Pancreas (tissue), 10 donors: ENCODE results near the gene ANKDD1B. TPM values are rescaled to one million over a fixed set of nuclear protein-coding genes. Genes with fewer than 3 reads are reported as not detected.

Experiments
- ATAC-seq, 4 donors: fragments of 200-7000 bp; cut with Tn5 transposase; one replicate each; pipeline versions ENCODE4 v1.8.0 to v1.9.1; 2020; ENCODE audit warnings: mild to moderate bottlenecking in 4 of 4, moderate library complexity in 4 of 4
- DNase-seq, 6 donors: peaks; one replicate each; pipeline ENCODE4 v3.0.0-alpha.2; 2020
- FAIRE-seq: peaks from 2 replicates; lab custom pipeline; 2012; peaks lifted over from hg19 to GRCh38; lab: Jason Lieb, UNC
- H3K27ac ChIP-seq, 4 donors: fragments of 200-600 bp; sonication (generic); 1 replicate in 3 of 4; 2 replicates in 1 of 4; pipeline versions ENCODE4 v1.5.0 to v1.8.0; 2020
- H3K27me3 ChIP-seq, 4 donors: fragments of 200-600 bp; one replicate each; pipeline ENCODE4 v1.8.0; 2021
- H3K36me3 ChIP-seq, 3 donors: fragments of 200-600 bp; sonication (generic) in 1 of 3; one replicate each; pipeline versions ENCODE4 v1.5.0 to v1.8.0; 2020 to 2021
- H3K4me1 ChIP-seq, 3 donors: fragments of 200-600 bp; one replicate each; pipeline ENCODE4 v1.8.0; 2021
- H3K4me3 ChIP-seq, 4 donors: fragments of 200-600 bp; sonication (generic) in 2 of 4; one replicate each; pipeline versions ENCODE4 v1.5.0 to v1.8.0; 2020 to 2021
- H3K9me3 ChIP-seq, 4 donors: fragments of 200-600 bp; one replicate each; pipeline ENCODE4 v1.8.0; 2021
- CTCF ChIP-seq, 4 donors: fragments of 200-600 bp; sonication (generic) in 3 of 4; IDR thresholded peaks; one replicate each; pipeline versions ENCODE4 v1.5.0 to v1.8.0; 2021; ENCODE audit warnings: antibody characterized with exemption in 4 of 4
- WGBS, 2 donors: extraction: QIAGEN DNeasy Blood & Tissue Kit; methylation state at CpG; one replicate each; pipeline ENCODE4 v1.1.7; 2013; 5-methylcytosine and 5-hydroxymethylcytosine counted together
- intact Hi-C, 3 donors: fragments of 100-400 bp; cut with DNase I; formaldehyde crosslinking; loops; one replicate each; pipeline versions ENCODE4 v1.11.1 to v1.14.2; 2022
- polyA plus RNA-seq, 2 donors: library from polyadenylated mRNA; stranded (reverse); fragments of 200-250 nt; gene quantifications; one replicate each; pipeline ENCODE4 v1.2.3, GENCODE V29; 2013
- total RNA-seq, 6 donors: library from RNA; stranded (reverse); fragmentation: NEBNext Ultra II Directional in 4 of 6; extraction: Animal tissue kit (Norgen Biotek cat#: 25700) in 4 of 6; gene quantifications; one replicate each; pipeline versions ENCODE4 v1.2.1 to v1.2.4, GENCODE V29; 2021 to 2023
- donor health status: healthy with polysubstance abuse.
- donor health status: DM: no; HTN: no; CAD: no; lungs with moderate emphysema.
- donor health status: DM: no; HTN: no; CAD: no.
- donor health status: control.
- donor health status: control.
- donor health status: Bipolar disorder and iron deficiency.
- donor health status: DM: yes; HTN: yes; CAD: no.
- donor health status: DM: no; HTN: no; CAD: no.
- donor health status: DM: no; HTN: no; CAD: no.
- donor health status: DM: yes; HTN: yes; CAD: no.

ANKDD1B gene
- total and polyA plus RNA-seq, 8 donors, result 0.38 to 1.3 (median 0.60) TPM

- no peaks in the 10 kb centered on the region for H3K36me3 ChIP-seq
- peaks cover 0 to 9% (median 8%) of the 10 kb centered on the region in 3 donors for H3K4me1 ChIP-seq
- H3K27me3 ChIP-seq, result no peaks in the 10 kb centered on the region
- peak; percentile 82 to 92 (median 86) for ATAC-seq
- intact Hi-C loops, result no loop called here
- H3K4me3 ChIP-seq, result peak overlapping the region in 2 of 4 donors; percentile 33 to 35
- WGBS, 2 donors, result 4 to 5% methylated on average over 10 of the region's 10 CpGs
- no peak for FAIRE-seq
- TF ChIP-seq CTCF (IDR thresholded peaks at IDR 0.05), result no peak
- peak in 4 of 6 donors; percentile 31 to 49 (median 43) for DNase-seq
- peak overlapping the region in 3 of 4 donors; percentile 12 to 73 (median 71) for H3K27ac ChIP-seq
- H3K9me3 ChIP-seq, result no peaks in the 10 kb centered on the region
Observed at GRCh38 chr5:75668977-75669689, 57.9 kb downstream of the ANKDD1B start.

- FAIRE-seq (no peak), ATAC-seq (peak in 3 of 4 donors; percentile 50 to 58 (median 57)), DNase-seq (no peak)
- TF ChIP-seq CTCF (IDR thresholded peaks at IDR 0.05), result no peak
- intact Hi-C loops, result no loop called here
- Histone ChIP-seq H3K27ac (no peak overlapping the region), H3K9me3 (no peaks in the 10 kb centered on the region), H3K4me3 (no peak overlapping the region), H3K4me1 (peaks cover 0 to 9% (median 8%) of the 10 kb centered on the region in 3 donors), H3K27me3 (no peaks in the 10 kb centered on the region), H3K36me3 (no peaks in the 10 kb centered on the region)
- 41 to 52% methylated on average over 3 of the region's 3 CpGs for WGBS, 2 donors
Observed at GRCh38 chr5:75670577-75670976, 59.3 kb downstream of the ANKDD1B start.

- no peak overlapping the region for H3K4me3 ChIP-seq
- H3K27me3 ChIP-seq, result no peaks in the 10 kb centered on the region
- peaks cover 0 to 9% (median 8%) of the 10 kb centered on the region in 3 donors for H3K4me1 ChIP-seq
- no peak for TF ChIP-seq CTCF (IDR thresholded peaks at IDR 0.05)
- intact Hi-C loops, result no loop called here
- DNase-seq (no peak), ATAC-seq (no peak), FAIRE-seq (no peak)
- no peaks in the 10 kb centered on the region for H3K36me3 ChIP-seq
- H3K27ac ChIP-seq, result no peak overlapping the region
- H3K9me3 ChIP-seq, result no peaks in the 10 kb centered on the region
- 48% methylated on average over 2 of the region's 2 CpGs for WGBS, 2 donors
Observed at GRCh38 chr5:75671506-75671905, 60.3 kb downstream of the ANKDD1B start.

GRCh38 chr5:75672616-75673015 lies 61.4 kb downstream of the ANKDD1B start:
- no peaks in the 10 kb centered on the region for H3K36me3 ChIP-seq
- no peak for FAIRE-seq

More at GRCh38 chr5:75672616-75673015, 61.4 kb downstream of the ANKDD1B start:
- 91 to 96% methylated on average over 3 of the region's 3 CpGs for WGBS, 2 donors
- peaks cover 0 to 9% (median 8%) of the 10 kb centered on the region in 3 donors for H3K4me1 ChIP-seq
- intact Hi-C loops, result no loop called here
- DNase-seq (no peak), ATAC-seq (no peak)
- no peak for TF ChIP-seq CTCF (IDR thresholded peaks at IDR 0.05)
- no peak overlapping the region for H3K4me3 ChIP-seq
- no peak overlapping the region for H3K27ac ChIP-seq
- H3K27me3 ChIP-seq, result no peaks in the 10 kb centered on the region
- no peaks in the 10 kb centered on the region for H3K9me3 ChIP-seq
